T-helper 2 cell (primary cell): Measurements from ENCODE around the gene UBA1.

Experiments
- DNase-seq, 5 experiments: peaks; one replicate each; pipeline versions ENCODE4 v3.0.0 to v3.0.0-alpha.2; 2012 to 2022

UBA1 gene

DNA sequence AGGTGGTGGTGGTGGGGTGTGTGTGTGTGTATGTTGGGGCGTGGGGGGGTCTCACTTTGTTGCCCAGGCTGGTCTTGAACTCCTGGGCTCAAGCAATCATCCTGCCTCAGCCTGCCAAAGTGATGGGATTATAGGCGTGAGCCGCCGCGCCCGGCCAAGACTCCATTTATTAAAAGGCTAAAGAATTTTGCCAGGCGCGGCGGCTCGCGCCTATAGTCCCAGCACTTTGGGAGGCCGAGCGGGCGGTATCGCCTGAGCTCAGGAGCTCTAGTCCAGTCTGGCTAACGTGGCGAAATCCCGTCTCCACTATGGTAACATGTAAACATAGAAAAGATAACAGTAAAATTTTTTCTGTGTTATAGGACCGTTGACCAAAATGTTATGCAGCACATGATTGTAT, 3.7 kb upstream of the UBA1 start:
- no peak for DNase-seq

- DNase-seq: peak; percentile 38 to 95 (median 70)
These were observed 3.0 kb upstream of the UBA1 start for GRCh38 chrX:47190445-47191269.

DNA sequence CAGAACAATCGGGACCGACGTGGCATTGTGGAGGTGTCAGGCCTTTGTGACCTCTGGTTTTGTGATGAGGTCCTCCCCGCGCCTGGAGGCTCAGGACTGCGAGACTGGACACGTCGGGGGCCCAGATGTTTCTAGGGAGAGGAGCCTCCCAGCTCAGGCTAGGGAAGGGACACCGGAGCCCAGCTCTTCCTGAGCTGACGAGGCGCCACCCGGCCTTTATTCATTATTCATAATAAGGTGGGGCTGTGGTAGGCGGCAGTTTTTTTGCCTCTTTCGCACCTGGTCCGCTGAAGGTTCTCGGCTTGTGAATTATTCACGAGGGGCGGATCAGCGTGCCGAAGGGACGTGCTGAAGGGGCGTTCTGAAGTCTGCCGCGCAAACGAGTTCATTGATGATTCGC, 2.3 kb upstream of the UBA1 start:
- DNase-seq: peak in 4 of 5 experiments; percentile 6 to 68 (median 36)

- no peak for DNase-seq
These were observed 1.7 kb upstream of the UBA1 start for GRCh38 chrX:47191806-47192401.

DNA sequence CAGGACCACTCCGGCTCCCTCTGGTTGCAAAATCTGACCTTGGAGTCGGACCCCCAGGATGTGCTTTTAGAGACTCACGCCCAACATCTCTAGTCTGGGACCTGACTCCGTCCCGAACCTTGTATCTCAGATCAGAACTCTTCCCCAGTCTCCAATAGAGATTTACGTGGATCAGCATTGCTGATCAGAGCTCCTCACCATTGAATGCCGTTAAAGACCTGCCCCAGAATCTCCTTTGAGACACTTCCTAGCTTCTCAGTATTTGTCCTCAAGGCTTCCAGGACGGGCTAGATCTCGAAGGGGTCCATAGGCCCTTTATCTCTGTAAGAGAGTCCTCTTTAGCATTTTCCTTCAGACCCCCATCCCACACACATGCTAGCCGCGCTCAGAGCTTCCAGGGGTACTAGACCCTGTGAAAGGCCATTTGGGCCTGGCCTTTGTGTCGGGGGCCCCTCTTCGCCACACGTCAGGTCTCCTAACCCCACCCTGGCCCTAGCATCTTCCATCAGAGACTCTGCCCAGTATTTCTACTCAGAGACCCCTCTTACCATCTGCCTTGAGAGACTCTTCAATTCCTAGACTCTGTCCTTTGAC, 662 bp downstream of the UBA1 start:
- no peak for DNase-seq

DNA sequence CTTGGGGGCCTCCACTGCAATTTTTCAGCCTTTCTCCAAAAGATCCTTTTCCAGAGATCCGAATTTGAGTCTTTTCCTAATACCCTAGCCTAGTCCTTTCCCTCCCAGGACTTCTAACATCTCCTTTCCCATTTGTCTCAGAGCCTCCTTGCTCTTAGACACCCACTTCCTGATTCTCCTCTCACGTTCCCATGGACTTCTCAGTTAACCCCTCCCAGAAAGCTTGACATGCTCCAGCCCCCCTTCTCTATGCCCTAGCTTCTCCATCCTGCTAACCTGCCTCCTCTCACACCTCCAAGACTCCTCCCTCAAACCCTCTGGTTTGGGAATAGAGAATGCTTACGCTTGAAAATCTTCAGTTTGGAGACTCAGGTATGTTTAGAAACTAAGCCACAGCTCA, 2.5 kb downstream of the UBA1 start:
- DNase-seq: no peak

- DNase-seq: no peak
These were observed 3.9 kb downstream of the UBA1 start for GRCh38 chrX:47197526-47197925.

DNA sequence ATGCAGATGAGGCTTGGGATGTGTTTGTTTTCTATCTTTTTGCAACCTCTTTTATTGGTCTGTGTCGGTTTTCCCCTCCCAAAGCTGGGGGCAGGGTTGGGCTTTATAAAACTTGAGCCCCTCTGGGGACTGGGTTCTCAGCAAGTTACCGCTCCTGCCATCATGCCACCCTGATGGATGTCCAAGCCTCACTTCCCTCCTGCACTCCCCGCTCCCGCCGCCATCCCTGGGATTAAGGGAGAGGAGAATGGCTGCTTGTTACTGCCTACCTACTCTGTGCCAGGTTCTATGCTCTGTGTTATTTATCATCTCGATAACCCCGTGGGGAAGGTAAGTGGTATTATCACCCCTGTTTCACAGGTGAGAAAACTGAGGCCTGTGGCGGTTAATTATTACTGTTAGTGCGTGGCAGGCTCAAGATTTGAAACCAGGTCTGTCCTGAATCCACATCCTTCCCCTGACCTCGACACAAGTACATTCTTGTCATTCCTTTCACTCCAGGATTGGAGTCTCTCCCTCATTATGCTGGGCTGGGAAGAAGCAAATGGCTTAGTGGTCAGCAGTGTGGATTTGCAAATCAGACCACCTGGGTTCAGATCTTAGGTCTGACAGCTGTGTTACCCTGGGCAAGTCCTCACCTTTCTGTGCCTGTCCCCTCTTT, 4.5 kb downstream of the UBA1 start:
- DNase-seq: no peak

- no peak for DNase-seq
These were observed 5.1 kb downstream of the UBA1 start for GRCh38 chrX:47198687-47199080.

DNA sequence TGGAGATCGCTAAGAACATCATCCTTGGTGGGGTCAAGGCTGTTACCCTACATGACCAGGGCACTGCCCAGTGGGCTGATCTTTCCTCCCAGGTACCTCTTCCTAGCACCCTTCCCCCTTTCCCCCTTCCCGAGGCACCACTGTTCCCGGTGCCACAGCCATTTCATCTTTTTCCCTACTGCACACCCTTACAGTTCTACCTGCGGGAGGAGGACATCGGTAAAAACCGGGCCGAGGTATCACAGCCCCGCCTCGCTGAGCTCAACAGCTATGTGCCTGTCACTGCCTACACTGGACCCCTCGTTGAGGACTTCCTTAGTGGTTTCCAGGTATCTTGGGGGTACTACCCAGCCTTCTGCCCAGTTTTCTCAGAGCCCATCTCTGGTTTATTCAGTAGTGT, 5.7 kb downstream of the UBA1 start:
- DNase-seq: no peak

- no peak for DNase-seq
These were observed 6.9 kb downstream of the UBA1 start for GRCh38 chrX:47200385-47201150.

DNA sequence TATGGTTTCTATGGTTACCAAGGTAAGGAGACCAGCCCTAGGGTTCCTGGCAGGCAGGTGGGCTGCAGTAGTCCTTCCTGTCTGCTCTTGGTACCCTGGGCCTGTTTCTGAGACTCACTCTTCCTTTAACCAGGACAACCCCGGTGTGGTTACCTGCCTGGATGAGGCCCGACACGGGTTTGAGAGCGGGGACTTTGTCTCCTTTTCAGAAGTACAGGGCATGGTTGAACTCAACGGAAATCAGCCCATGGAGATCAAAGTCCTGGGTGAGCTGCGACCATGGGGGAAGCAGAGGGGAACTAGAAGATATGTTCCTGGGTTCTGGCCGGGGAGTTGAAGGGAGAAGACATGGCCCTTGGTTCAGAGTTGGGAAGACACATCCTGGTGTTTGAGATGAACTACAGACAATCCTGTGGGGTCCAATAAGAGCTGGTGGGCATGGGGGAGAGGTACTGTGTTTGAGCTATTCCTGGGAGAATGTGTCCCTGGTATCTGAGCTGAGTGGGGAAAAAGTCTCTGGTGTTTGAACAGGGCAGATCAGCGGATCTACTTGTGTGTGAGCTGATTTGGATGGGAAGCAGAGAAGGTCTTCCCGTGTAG, 7.8 kb downstream of the UBA1 start:
- no peak for DNase-seq

- no peak for DNase-seq
These were observed 8.7 kb downstream of the UBA1 start for GRCh38 chrX:47202316-47202715.

DNA sequence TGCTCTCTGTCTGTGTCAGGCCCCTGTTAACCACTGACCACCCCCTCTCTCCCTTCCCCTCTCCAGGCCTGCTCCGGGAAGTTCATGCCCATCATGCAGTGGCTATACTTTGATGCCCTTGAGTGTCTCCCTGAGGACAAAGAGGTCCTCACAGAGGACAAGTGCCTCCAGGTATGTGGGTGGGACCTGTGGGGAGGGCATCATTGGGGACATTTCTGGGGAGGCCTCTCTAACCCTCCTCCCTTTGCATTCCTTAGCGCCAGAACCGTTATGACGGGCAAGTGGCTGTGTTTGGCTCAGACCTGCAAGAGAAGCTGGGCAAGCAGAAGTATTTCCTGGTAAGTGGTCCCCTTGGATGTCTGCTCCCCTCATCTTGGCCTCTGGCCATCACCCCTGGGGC, 9.2 kb downstream of the UBA1 start:
- no peak for DNase-seq

GRCh38 chrX:47204970-47205369, 11.3 kb downstream of the UBA1 start:
- DNase-seq: no peak

- DNase-seq: no peak
These were observed 12.7 kb downstream of the UBA1 start for GRCh38 chrX:47206316-47206715.

- DNase-seq: no peak
These were observed 14.5 kb downstream of the UBA1 start for GRCh38 chrX:47208108-47208507.

- DNase-seq: no peak
These were observed 16.0 kb downstream of the UBA1 start for GRCh38 chrX:47209508-47210238.

DNA sequence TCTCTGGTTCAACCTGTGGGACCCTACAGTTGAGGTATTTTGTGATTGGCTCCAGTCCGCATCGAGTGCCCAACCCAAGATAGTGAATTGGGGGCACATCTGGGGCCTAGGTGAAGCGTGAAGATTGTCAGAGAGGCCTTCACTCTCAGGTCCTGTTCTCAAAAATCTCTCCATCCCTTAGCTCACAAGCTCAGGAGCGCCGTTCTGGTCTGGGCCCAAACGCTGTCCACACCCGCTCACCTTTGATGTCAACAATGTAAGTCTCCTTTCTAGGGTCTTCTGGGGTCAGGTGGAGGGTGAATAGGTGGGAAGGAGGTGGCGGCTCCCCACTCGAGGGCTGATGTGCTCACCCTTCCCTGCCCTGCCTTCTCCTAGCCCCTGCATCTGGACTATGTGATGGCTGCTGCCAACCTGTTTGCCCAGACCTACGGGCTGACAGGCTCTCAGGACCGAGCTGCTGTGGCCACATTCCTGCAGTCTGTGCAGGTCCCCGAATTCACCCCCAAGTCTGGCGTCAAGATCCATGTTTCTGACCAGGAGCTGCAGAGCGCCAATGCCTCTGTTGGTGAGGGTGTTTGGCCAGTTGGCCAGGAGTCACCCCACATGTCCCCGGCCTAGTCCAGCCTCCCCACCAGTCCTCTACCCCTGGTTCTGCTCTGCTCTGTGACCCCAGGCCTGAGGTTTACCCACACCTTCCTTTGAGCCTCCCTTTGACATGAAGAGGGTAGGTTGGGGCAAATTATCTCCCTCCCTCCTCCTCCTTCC, 17.2 kb downstream of the UBA1 start:
- no peak for DNase-seq

DNA sequence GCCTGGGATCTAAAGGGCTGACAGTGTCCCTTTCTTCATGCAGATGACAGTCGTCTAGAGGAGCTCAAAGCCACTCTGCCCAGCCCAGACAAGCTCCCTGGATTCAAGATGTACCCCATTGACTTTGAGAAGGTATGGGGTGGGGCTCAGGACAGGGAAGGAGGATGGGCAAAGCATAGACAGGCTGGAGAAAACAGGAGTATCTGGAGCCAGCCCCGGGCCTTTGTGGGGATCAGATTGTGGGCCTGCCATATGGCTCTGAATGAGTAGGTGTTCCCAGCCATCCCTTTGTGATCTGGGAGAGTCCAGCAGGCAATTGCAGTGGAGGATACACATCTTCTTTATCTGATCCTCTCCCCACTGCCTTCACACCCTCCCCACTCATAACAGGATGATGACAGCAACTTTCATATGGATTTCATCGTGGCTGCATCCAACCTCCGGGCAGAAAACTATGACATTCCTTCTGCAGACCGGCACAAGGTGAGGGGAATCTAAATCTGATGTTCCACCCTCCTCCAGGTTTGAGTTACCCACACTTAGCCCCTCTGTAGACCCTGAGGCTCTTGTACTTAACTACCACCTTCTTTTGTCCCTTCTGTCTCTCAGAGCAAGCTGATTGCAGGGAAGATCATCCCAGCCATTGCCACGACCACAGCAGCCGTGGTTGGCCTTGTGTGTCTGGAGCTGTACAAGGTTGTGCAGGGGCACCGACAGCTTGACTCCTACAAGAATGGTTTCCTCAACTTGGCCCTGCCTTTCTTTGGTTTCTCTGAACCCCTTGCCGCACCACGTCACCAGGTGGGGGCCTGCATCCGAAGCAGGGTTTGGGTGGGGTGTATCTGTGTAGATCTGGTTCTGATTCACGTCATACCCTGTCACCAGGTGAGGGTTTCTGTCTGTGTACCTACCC, 19.0 kb downstream of the UBA1 start:
- no peak for DNase-seq
